Choroid plexus epithelial cell (primary cell): Measurements from ENCODE around the gene KIAA1217.

ENCODE experiments used
- DNase-seq: peaks from one replicate; pipeline ENCODE4 v3.0.0-alpha.2; 2010; ENCODE audit warnings: low read depth
- H3K4me3 ChIP-seq: 2 replicates; pipeline ENCODE4 v1.5.1; 2011; ENCODE audit warnings: low read depth, mild to moderate bottlenecking, control low read depth, low read length, moderate library complexity
- CTCF ChIP-seq: conservative IDR thresholded peaks from 2 replicates; pipeline ENCODE4 v1.5.1; 2011; ENCODE audit warnings: low read depth, mild to moderate bottlenecking, control low read depth, inconsistent platforms, low read length, moderate library complexity

Gene KIAA1217

DNA sequence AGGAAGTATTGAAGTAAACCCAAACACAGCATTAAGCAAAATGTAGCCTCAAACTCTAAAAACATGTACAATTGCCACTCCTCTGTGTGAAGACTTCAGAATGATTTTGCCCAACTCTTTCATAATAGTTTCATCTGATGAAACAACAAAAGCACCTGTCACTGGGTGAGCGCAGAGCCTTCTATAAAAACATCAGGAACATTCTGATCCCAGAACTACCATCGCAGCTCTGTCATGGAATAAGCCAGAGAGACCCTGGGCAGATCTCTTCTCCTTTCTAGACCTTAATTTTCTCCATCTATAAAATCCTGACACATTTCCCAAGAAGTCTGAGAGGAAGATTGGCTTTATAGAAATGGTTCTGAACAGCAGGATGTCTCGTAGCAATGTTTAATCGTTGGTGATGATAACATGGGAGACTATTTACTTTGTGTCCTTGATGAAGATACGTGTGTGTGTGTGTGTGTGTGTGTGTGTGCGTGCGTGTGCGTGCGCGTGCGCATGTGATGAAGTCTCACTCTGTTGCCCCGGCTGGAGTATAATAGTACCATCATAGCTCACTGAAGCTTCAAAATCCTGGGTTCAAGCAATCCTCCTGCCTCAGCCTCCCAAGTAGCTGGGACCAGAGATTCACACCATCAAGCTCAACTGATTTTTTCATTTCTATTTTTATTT is 198.0 kb downstream of the KIAA1217 start:
- DNase-seq, result no peak
- TF ChIP-seq CTCF, result no peak
- H3K4me3 ChIP-seq, result no peak overlapping the region

GRCh38 chr10:24407928-24408327 is 199.0 kb downstream of the KIAA1217 start:
- no peak overlapping the region for H3K4me3 ChIP-seq
- DNase-seq, result no peak
- no peak for TF ChIP-seq CTCF

DNA sequence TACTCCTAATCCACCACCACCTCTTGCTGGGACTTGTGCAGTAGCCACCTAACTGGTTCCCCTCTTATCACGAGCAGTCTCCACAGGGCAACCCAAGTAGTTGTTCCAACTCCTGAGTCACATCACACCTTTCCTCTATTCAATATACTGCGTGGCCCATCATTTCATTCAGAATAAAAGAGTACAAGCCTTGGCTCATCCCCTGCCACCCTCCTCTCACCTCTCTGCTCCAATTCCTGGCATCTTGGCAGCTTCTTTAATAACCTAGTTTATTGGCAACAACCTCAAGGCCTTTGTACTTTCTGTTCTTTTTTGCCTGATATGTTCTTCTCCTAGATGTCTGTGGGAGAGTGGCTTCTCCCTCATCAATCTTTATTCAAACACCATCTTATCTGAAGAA is 199.4 kb downstream of the KIAA1217 start:
- no peak for TF ChIP-seq CTCF
- no peak for DNase-seq
- H3K4me3 ChIP-seq, result no peak overlapping the region

- no peak for DNase-seq
- TF ChIP-seq CTCF, result no peak
- H3K4me3 ChIP-seq, result no peak overlapping the region
Measured at GRCh38 chr10:24414597-24414996, 205.7 kb downstream of the KIAA1217 start.

DNA sequence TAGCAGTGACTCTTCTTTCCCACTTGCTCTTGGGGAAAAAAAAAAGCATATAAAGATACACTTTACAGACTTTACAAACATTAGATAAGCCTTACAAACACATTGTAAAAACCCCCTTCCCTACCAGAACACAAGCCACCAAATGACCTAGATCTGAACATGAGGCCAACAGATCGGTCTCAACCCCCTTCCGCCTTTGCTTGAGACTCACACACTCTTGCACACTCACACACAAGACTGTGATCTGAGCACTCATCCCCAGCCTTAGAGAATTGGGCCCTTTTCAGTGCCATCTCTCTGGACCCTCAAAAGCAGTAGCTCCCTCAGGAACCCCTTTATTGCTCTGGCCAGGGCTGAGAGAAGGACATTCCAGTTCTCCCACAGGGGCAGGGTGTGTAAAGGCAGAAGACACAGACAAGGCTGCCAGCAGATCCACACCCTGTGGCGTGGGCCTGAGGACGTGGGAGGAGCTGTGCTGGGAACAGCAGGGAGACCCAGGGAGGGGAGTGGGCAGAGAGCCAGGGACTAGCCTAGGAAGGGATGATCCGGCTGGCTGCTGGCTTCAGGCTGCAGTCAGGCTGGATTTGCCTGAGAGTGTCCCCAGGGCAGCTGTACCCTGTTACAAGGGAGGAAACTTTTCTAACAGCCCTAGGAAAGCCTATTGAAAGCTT is 206.7 kb downstream of the KIAA1217 start:
- TF ChIP-seq CTCF, result no peak
- peak; percentile 89 for DNase-seq
- no peak overlapping the region for H3K4me3 ChIP-seq

DNA sequence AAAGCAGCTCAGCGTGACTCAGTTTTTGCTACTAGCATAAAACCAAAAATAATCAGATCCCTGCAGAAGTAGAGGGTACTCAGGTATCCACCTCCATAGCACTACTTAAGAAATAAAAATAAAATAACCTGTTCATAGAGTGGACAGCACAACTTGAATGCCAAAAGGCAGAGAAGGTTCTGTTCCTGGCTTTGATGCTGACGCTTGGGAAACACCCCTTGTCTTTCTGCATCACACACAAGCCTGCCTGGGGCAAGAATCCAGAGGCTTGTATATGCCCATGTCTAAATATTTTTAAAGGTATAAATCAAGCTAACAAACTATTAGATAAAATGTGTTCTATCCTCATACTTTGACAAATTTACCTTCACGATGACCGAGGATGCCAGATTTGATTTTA is 207.3 kb downstream of the KIAA1217 start:
- peak; percentile 24 for DNase-seq
- no peak for TF ChIP-seq CTCF
- no peak overlapping the region for H3K4me3 ChIP-seq

DNA sequence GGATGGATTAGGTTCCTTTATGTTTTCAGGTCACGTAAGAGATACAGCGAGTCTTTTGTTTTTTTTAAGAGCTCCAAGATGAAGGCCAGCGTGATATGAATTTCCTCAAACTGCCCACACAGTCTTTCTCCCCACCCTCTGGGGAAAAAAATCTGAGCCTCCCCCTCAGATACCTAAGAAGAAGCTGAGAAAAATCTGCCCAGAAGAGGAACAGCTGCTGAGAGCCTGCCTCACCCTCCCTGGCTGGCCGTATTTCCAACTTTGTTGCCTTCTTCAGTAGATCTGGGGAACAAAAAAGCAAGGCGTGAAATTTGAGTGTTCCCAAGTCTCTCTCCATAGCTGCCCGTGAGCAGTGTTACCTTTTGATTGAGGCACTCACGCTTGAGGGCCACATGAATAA is 208.1 kb downstream of the KIAA1217 start:
- no peak overlapping the region for H3K4me3 ChIP-seq
- TF ChIP-seq CTCF, result no peak
- no peak for DNase-seq
